ENCODE measurements around the gene RYR1. TPM values are rescaled to one million over a fixed set of nuclear protein-coding genes. Genes with fewer than 3 reads are reported as not detected.

Gene RYR1
- total and polyA plus RNA-seq, 2 of the 8 experiments (the other 6 are each of a cell fraction or from before 2014, with no cell fraction given), result 5.8 to 11.8 TPM

DNA sequence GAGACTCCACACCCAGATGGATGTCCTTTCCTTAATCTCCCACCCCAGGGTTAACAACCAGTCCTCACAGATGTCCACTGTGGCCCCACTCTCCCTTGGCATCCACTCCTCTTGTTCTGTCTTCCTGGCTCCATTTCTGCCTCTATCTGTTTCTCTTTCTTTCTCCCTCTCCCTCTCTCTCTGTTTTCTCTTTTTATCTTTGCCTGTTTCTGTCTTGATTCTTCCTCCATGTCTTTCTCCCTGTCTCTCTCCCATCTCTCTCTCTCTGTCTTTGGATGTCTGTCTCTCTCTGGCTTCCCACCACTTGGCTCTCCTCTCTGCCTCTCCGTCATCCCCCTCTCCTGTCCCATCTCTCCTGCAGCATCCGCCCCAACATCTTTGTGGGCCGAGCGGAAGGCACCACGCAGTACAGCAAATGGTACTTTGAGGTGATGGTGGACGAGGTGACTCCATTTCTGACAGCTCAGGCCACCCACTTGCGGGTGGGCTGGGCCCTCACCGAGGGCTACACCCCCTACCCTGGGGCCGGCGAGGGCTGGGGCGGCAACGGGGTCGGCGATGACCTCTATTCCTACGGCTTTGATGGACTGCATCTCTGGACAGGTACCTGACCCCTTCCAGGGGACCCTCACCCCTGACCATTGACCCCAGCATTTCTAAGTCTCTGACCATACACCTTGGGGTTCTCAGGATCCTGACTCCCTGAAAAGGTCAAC, 24.4 kb downstream of the RYR1 start:
- DNase-seq (ENCODE audit: low read depth in 1 of 2, low spot score in 2 of 2), result no peak
- CTCF ChIA-PET (ENCODE audit: partially characterized antibody), result interaction anchor here (1.4 kb wide), 1 partner anchor 55 kb away, joined by 4 read pairs; the partner anchor contains the start of gene FAM98C
- H4K8ac ChIP-seq (ENCODE audit: extremely low read depth, insufficient read depth, low read length), result no peak overlapping the region
- no peaks in the 10 kb centered on the region for H3K27me3 ChIP-seq (replicated peaks in 1 of 4; ENCODE audit: control insufficient read depth in 3 of 4, extremely low read depth in 1 of 4, insufficient read depth in 3 of 4, low read length in 3 of 4)
- no peaks in the 10 kb centered on the region; the same call in 1 of the 2 replicates for H3K23me2 ChIP-seq (ENCODE audit: low read depth, low read length)
- peaks cover 2 to 5% of the 10 kb centered on the region in 2 experiments for H4K20me1 ChIP-seq (replicated peaks in 1 of 2; ENCODE audit: control insufficient read depth in 1 of 2, insufficient read depth in 2 of 2, low read length in 2 of 2)
- no peak overlapping the region for H2BK15ac ChIP-seq (ENCODE audit: low read length)
- no peak overlapping the region for H3K18ac ChIP-seq (ENCODE audit: extremely low read depth, low read length)
- no peak overlapping the region for H4K91ac ChIP-seq (replicated peaks; ENCODE audit: insufficient read length, low read length)
- H2AK5ac ChIP-seq (ENCODE audit: low read depth, low read length), result no peak overlapping the region
- H3K14ac ChIP-seq (ENCODE audit: insufficient read length), result no peak overlapping the region
- no peak overlapping the region for H2BK120ac ChIP-seq (replicated peaks; ENCODE audit: low read depth, low read length)
- no peak overlapping the region for H2BK5ac ChIP-seq (ENCODE audit: low read depth, low read length)
- no peak overlapping the region for H3K56ac ChIP-seq (replicated peaks; ENCODE audit: insufficient read length, low read depth, low read length)
- no peak overlapping the region for H3K9ac ChIP-seq (replicated peaks in 1 of 4; ENCODE audit: extremely low read depth in 1 of 4, low read depth in 3 of 4, low read length in 3 of 4)
- H3K79me2 ChIP-seq (ENCODE audit: control insufficient read depth in 1 of 2, insufficient read depth in 2 of 2, low read length in 2 of 2), result no peaks in the 10 kb centered on the region
- H4K5ac ChIP-seq (ENCODE audit: insufficient read length, low read depth, low read length), result no peak overlapping the region
- no peak overlapping the region for H2AFZ ChIP-seq (ENCODE audit: low read length)
- H3K79me1 ChIP-seq (ENCODE audit: low read depth, low read length), result no peaks in the 10 kb centered on the region
- H3K27ac ChIP-seq (ENCODE audit: low read depth, low read length), result no peak overlapping the region
- H3K4me3 ChIP-seq (ENCODE audit: extremely low read depth in 1 of 4, insufficient read depth in 2 of 4, low read depth in 3 of 4, low read length in 4 of 4), result no peak overlapping the region
- no peak overlapping the region for H2BK20ac ChIP-seq (ENCODE audit: low read length)
- 95% methylated on average over 15 of the region's 15 CpGs; no CpG with 5 or more reads in 1 of the 2 experiments for WGBS, 2 experiments (ENCODE audit: extremely low coverage in 1 of 2, insufficient coverage in 1 of 2, insufficient read length in 1 of 2, insufficient replicate concordance in 2 of 2, low coverage in 1 of 2, low lambda C conversion rate in 2 of 2, missing lambda C conversion rate in 1 of 2)
- H3K23ac ChIP-seq (ENCODE audit: insufficient read length), result no peak overlapping the region
- H2BK12ac ChIP-seq (ENCODE audit: low read depth, low read length), result no peak overlapping the region
- no peak overlapping the region for H3K4ac ChIP-seq (replicated peaks; ENCODE audit: insufficient read length, low read depth, low read length)
- no peak overlapping the region for H3K4me2 ChIP-seq (ENCODE audit: insufficient read depth in 1 of 2, low read depth in 2 of 2, low read length in 2 of 2)
- H3K36me3 ChIP-seq (ENCODE audit: control insufficient read depth in 2 of 4, insufficient read depth in 4 of 4, low read length in 3 of 4), result peaks cover 16 to 39% (median 32%) of the 10 kb centered on the region in 4 experiments
- no peaks in the 10 kb centered on the region; a peak in 1 of 7 replicates for H3K4me1 ChIP-seq (replicated peaks in 1 of 4; ENCODE audit: control insufficient read depth in 3 of 4, insufficient read depth in 4 of 4, low read length in 3 of 4)
- POLR2A ChIA-PET (ENCODE audit: partially characterized antibody), result interaction anchor here (1.3 kb wide), 1 partner anchor 12 kb away, joined by 4 read pairs; no protein-coding TSS in a partner anchor
- no peaks in the 10 kb centered on the region for H3K9me3 ChIP-seq (ENCODE audit: insufficient read depth in 2 of 2, low read depth in 1 of 2, low read length in 1 of 2)
- no peak for FAIRE-seq
- no peak for TF ChIP-seq TCF12 (IDR thresholded peaks at IDR 0.05; ENCODE audit: low read depth, low read length)
